K562 (cell line): ENCODE data around the gene PHC1. TPM values are rescaled to one million over a fixed set of nuclear protein-coding genes. Genes with fewer than 3 reads are reported as not detected.

Experiments used
- ATAC-seq: fragments of 200-7000 bp; cut with Tn5 transposase; 3 replicates; pipeline ENCODE4 v1.9.1; 2020; ENCODE audit warnings: moderate library complexity
- BruUV-seq: library from RNA; stranded (reverse); fragments of 400-500 nt; replicated peaks from 2 replicates; lab custom pipeline; 2021; lab: Mats Ljungman, UMichigan
- CTCF ChIA-PET: fragments of 300-600 bp; formaldehyde crosslinking; extraction: SDS; loops from one replicate; lab custom pipeline; 2021; ENCODE audit warnings: low intra/inter-chr PET ratio; lab: Yijun Ruan, JAX
- POLR2A ChIA-PET: fragments of 300-600, 350-650 bp; sonication (Branson Sonifier 250); formaldehyde crosslinking; extraction: SDS; loops from one replicate; lab custom pipeline; 2021; ENCODE audit warnings: antibody characterized with exemption, inconsistent platforms; lab: Yijun Ruan, JAX
- DNase-seq, 4 experiments: peaks; one replicate each; pipeline versions ENCODE4 v3.0.0 to v3.0.0-alpha.2; 2011 to 2018; ENCODE audit warnings: low spot score in 3 of 4, mixed read lengths in 3 of 4; ENCODE audit errors: extremely low read depth in 1 of 4
- FAIRE-seq: peaks from 2 replicates; lab custom pipeline; 2011; peaks lifted over from hg19 to GRCh38; lab: Jason Lieb, UNC
- H2AFZ ChIP-seq: 2 replicates; pipeline ENCODE4 v1.6.0; 2011; ENCODE audit warnings: low read depth, low read length, control low read depth, inconsistent platforms
- H3K27ac ChIP-seq: fragments of 200-600 bp; 3 replicates; pipeline ENCODE4 v1.8.0; 2011; ENCODE audit warnings: low read depth, mild to moderate bottlenecking, control low read depth, inconsistent platforms, low read length, moderate library complexity, mixed read lengths; ENCODE audit errors: extremely low read depth
- H3K27me3 ChIP-seq, 2 experiments: fragments of 300-600 bp in 1 of 2; 2 replicates in 1 of 2; 3 replicates in 1 of 2; pipeline versions ENCODE4 v1.6.0 to v1.8.0; 2011; ENCODE audit warnings: inconsistent platforms in 2 of 2, low read length in 2 of 2, mild to moderate bottlenecking in 1 of 2, mixed read lengths in 1 of 2, moderate library complexity in 1 of 2; ENCODE audit not compliant: control insufficient read depth in 2 of 2, insufficient read depth in 2 of 2
- H3K36me3 ChIP-seq: fragments of 300-600 bp; 3 replicates; pipeline ENCODE4 v1.8.0; 2011; ENCODE audit warnings: mild to moderate bottlenecking, low read length, inconsistent platforms; ENCODE audit not compliant: control insufficient read depth, insufficient read depth
- H3K4me1 ChIP-seq, 2 experiments: fragments of 200-600 bp in 1 of 2; replicated peaks in 1 of 2; 2 replicates in 1 of 2; 3 replicates in 1 of 2; pipeline versions ENCODE4 v1.5.1 to v1.8.0; 2011; ENCODE audit warnings: inconsistent platforms in 2 of 2, low read length in 2 of 2, mild to moderate bottlenecking in 1 of 2, mixed read lengths in 1 of 2, moderate library complexity in 1 of 2; ENCODE audit not compliant: control insufficient read depth in 2 of 2, insufficient read depth in 2 of 2
- H3K4me2 ChIP-seq: 2 replicates; pipeline ENCODE4 v1.6.1; 2011; ENCODE audit warnings: low read length, control low read depth, inconsistent platforms, mixed read lengths; ENCODE audit not compliant: insufficient read depth
- H3K4me3 ChIP-seq: fragments of 200-600 bp; sonication (generic), shearing (Covaris generic); 2 replicates; pipeline ENCODE4 v1.5.1; 2016; ENCODE audit warnings: control low read depth, inconsistent platforms
- H3K79me2 ChIP-seq: fragments of 200-600 bp; 3 replicates; pipeline ENCODE4 v1.8.0; 2011; ENCODE audit warnings: low read length, inconsistent platforms; ENCODE audit not compliant: control insufficient read depth, insufficient read depth
- H3K9ac ChIP-seq, 2 experiments: 2 replicates each; pipeline versions ENCODE4 v1.6.0 to v1.6.1; 2011; ENCODE audit warnings: low read depth in 2 of 2, low read length in 2 of 2, control low read depth in 1 of 2, inconsistent platforms in 1 of 2, mild to moderate bottlenecking in 1 of 2, mixed read lengths in 1 of 2; ENCODE audit not compliant: insufficient read depth in 1 of 2
- H3K9me1 ChIP-seq: one replicate; pipeline ENCODE4 v1.6.0; 2011; ENCODE audit warnings: inconsistent platforms, mild to moderate bottlenecking, low read length, moderate library complexity; ENCODE audit not compliant: control insufficient read depth, insufficient read depth
- H3K9me3 ChIP-seq: replicated peaks from 2 replicates; pipeline ENCODE4 v1.5.1; 2011; ENCODE audit warnings: low read depth, low read length, inconsistent platforms; ENCODE audit not compliant: control insufficient read depth, insufficient read depth
- H4K20me1 ChIP-seq: replicated peaks from 2 replicates; pipeline ENCODE4 v1.6.1; 2011; ENCODE audit warnings: low read length, inconsistent platforms, mixed read lengths; ENCODE audit not compliant: control insufficient read depth, insufficient read depth
- FOXJ2 ChIP-seq: fragments of 200-800 bp; sonication (Bioruptor generic); IDR thresholded peaks from 2 replicates; pipeline ENCODE4 v1.6.1; 2016; ENCODE audit warnings: missing genetic modification characterization, missing compliant biosample characterization
- HMBOX1 ChIP-seq: sonication (generic); IDR thresholded peaks from 2 replicates; pipeline ENCODE4 v1.6.1; 2016
- NFIC ChIP-seq: fragments of 450-650 bp; IDR thresholded peaks from 2 replicates; pipeline ENCODE4 v1.6.1; 2017; ENCODE audit warnings: mild to moderate bottlenecking, inconsistent platforms
- ZBED1 ChIP-seq: IDR thresholded peaks from 2 replicates; pipeline ENCODE4 v1.6.1; 2014
- ZBTB8A ChIP-seq: fragments of 450-650 bp; IDR thresholded peaks from 2 replicates; pipeline ENCODE4 v1.6.1; 2018; ENCODE audit warnings: mild to moderate bottlenecking, moderate library complexity; ENCODE audit not compliant: partially characterized antibody
- ZNF431 ChIP-seq: sonication (generic); formaldehyde crosslinking; IDR thresholded peaks from 2 replicates; pipeline ENCODE4 v1.8.0; 2022; ENCODE audit warnings: mild to moderate bottlenecking, missing genetic modification reagents
- in situ Hi-C: fragments of 300-500 bp; cut with MboI; formaldehyde crosslinking; loops from 4 replicates; pipeline ENCODE4 v1.15.0; 2018; ENCODE audit warnings: inconsistent platforms, mixed read lengths
- intact Hi-C: fragments of 100-400 bp; cut with micrococcal nuclease; formaldehyde crosslinking; loops from 2 replicates; pipeline ENCODE4 v1.14.2; 2022
- polyA plus RNA-seq, 8 experiments: library from polyadenylated mRNA; depleted of rRNA in 4 of 8; stranded (reverse) in 5 of 8; unstranded in 3 of 8; fragments of >200 nt; fragmentation: Nextera tagmentation in 2 of 8; fragmentation: Illumina TruSeq in 1 of 8; extraction: Ambion mirVana in 2 of 8; extraction: Trizol in 1 of 8; gene quantifications; 2 replicates each; pipeline versions ENCODE4 v1.2.1 to v1.2.3, GENCODE V29; 2011 to 2014; ENCODE audit warnings: inconsistent platforms in 1 of 8, missing spikeins in 1 of 8
- total RNA-seq, 7 experiments: library from RNA; depleted of rRNA in 6 of 7; stranded (reverse); fragments of >200 nt in 6 of 7; fragmentation: Illumina TruSeq in 2 of 7; extraction: Trizol in 2 of 7; gene quantifications; 2 replicates each; pipeline versions ENCODE4 v1.2.1 to v1.2.3, GENCODE V29; 2011 to 2021; ENCODE audit warnings: low replicate concordance in 1 of 7
- TF ChIP-seq, protein P1 (sequence below): fragments of 250-450 bp; sonication (Bioruptor Pico); IDR thresholded peaks from 2 replicates; pipeline ENCODE4 v1.4.0; 2020; ENCODE audit warnings: mild to moderate bottlenecking, moderate library complexity

Gene PHC1
- total and polyA plus RNA-seq, 9 of the 15 experiments (the other 6 are each of a cell fraction or from before 2014, with no cell fraction given), result 1.9 to 13.7 (median 6.9) TPM

- TF ChIP-seq, protein P1, sequence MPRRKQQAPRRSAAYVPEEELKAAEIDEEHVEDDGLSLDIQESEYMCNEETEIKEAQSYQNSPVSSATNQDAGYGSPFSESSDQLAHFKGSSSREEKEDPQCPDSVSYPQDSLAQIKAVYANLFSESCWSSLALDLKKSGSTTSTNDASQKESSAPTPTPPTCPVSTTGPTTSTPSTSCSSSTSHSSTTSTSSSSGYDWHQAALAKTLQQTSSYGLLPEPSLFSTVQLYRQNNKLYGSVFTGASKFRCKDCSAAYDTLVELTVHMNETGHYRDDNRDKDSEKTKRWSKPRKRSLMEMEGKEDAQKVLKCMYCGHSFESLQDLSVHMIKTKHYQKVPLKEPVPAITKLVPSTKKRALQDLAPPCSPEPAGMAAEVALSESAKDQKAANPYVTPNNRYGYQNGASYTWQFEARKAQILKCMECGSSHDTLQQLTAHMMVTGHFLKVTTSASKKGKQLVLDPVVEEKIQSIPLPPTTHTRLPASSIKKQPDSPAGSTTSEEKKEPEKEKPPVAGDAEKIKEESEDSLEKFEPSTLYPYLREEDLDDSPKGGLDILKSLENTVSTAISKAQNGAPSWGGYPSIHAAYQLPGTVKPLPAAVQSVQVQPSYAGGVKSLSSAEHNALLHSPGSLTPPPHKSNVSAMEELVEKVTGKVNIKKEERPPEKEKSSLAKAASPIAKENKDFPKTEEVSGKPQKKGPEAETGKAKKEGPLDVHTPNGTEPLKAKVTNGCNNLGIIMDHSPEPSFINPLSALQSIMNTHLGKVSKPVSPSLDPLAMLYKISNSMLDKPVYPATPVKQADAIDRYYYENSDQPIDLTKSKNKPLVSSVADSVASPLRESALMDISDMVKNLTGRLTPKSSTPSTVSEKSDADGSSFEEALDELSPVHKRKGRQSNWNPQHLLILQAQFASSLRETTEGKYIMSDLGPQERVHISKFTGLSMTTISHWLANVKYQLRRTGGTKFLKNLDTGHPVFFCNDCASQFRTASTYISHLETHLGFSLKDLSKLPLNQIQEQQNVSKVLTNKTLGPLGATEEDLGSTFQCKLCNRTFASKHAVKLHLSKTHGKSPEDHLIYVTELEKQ (CRISPR knock-in tag), result no peak
- no peak for TF ChIP-seq ZBTB8A
- no peak for TF ChIP-seq ZNF431
- no peak for TF ChIP-seq FOXJ2 (tag)
- no peak for TF ChIP-seq NFIC
Observed at GRCh38 chr12:8946733-8947132, 32.4 kb downstream of the PHC1 start (continued).

- Histone ChIP-seq H3K27me3 (no peaks in the 10 kb centered on the region), H4K20me1 (peaks cover 8% of the 10 kb centered on the region; the same call in 1 of the 2 replicates), H3K9me3 (no peaks in the 10 kb centered on the region), H3K4me3 (peak overlapping the region; percentile 96), H3K4me2 (peak overlapping the region; percentile 98), H2AFZ (no peak overlapping the region), H3K36me3 (peaks cover 40% of the 10 kb centered on the region), H3K9me1 (no peaks in the 10 kb centered on the region), H3K9ac (peak overlapping the region in 1 of 2 experiments; percentile 96; a peak in 2 of 4 replicates), H3K79me2 (peaks cover 64% of the 10 kb centered on the region), H3K27ac (peak overlapping the region; percentile 18; the same call in 1 of the 3 replicates), H3K4me1 (peaks cover 0 to 8% of the 10 kb centered on the region in 2 experiments; a peak in 2 of 5 replicates)
- ChIA-PET POLR2A (interaction anchor here (1.3 to 2.6 kb wide), 2 partner anchors 9 to 27 kb away, joined by 4 to 10 read pairs; no protein-coding TSS in a partner anchor), CTCF (no interaction called here)
- intact Hi-C loops (no loop called here), in situ Hi-C loops (no loop called here)
- ATAC-seq (no peak), DNase-seq (peak in 1 of 4 experiments; percentile 13), FAIRE-seq (no peak)
- BruUV-seq, result no TSS peak
- TF ChIP-seq ZBED1 (no peak), HMBOX1 (peak; percentile 51; the same call in 1 of the 2 replicates)
Observed at GRCh38 chr12:8947737-8948136, 33.4 kb downstream of the PHC1 start.
